Left lung (tissue), 10 donors: Measurements from ENCODE around the gene OPRL1. TPM values are rescaled to one million over a fixed set of nuclear protein-coding genes. Genes with fewer than 3 reads are reported as not detected.

Experiments used
- ATAC-seq: fragments of 200-7000 bp; cut with Tn5 transposase; one replicate; pipeline ENCODE4 v1.9.1; 2020; ENCODE audit warnings: moderate library complexity
- DNase-seq, 4 donors: peaks; one replicate each; pipeline ENCODE4 v3.0.0-alpha.2; 2013 to 2020
- H3K27ac ChIP-seq, 2 donors: fragments of 200-600 bp; sonication (generic) in 1 of 2; one replicate each; pipeline versions ENCODE4 v1.5.0 to v1.8.0; 2020 to 2021
- H3K27me3 ChIP-seq, 2 donors: fragments of 200-600 bp; sonication (generic) in 1 of 2; one replicate each; pipeline versions ENCODE4 v1.5.0 to v1.8.0; 2020 to 2021
- H3K36me3 ChIP-seq, 2 donors: fragments of 200-600 bp; sonication (generic) in 1 of 2; one replicate each; pipeline versions ENCODE4 v1.5.0 to v1.8.0; 2020 to 2021
- H3K4me1 ChIP-seq, 2 donors: fragments of 200-600 bp; one replicate each; pipeline ENCODE4 v1.8.0; 2021
- H3K4me3 ChIP-seq, 2 donors: fragments of 200-600 bp; sonication (generic) in 1 of 2; one replicate each; pipeline versions ENCODE4 v1.5.0 to v1.8.0; 2020 to 2021; ENCODE audit warnings: mild to moderate bottlenecking in 1 of 2
- H3K9me3 ChIP-seq, 2 donors: fragments of 200-600 bp; sonication (generic) in 1 of 2; one replicate each; pipeline versions ENCODE4 v1.5.0 to v1.8.0; 2020 to 2021
- CTCF ChIP-seq, 2 donors: fragments of 200-600 bp; sonication (generic) in 1 of 2; IDR thresholded peaks; one replicate each; pipeline versions ENCODE4 v1.5.0 to v1.8.0; 2021; ENCODE audit warnings: antibody characterized with exemption in 2 of 2
- intact Hi-C, 2 donors: fragments of 100-400 bp; cut with DNase I; formaldehyde crosslinking; loops; one replicate each; pipeline versions ENCODE4 v1.11.2 to v1.14.2; 2022
- polyA plus RNA-seq, 6 donors: library from polyadenylated mRNA; unstranded; fragments of 120-200 nt; gene quantifications; one replicate each; pipeline ENCODE4 v1.2.1, GENCODE V29; 2013; ENCODE audit not compliant: insufficient read length in 6 of 6
- total RNA-seq, 2 donors: library from RNA; stranded (reverse); fragmentation: NEBNext Ultra II Directional; extraction: Animal tissue kit (Norgen Biotek cat#: 25700); gene quantifications; one replicate each; pipeline ENCODE4 v1.2.1, GENCODE V29; 2021
- donor health status: DM: no; HTN: yes; CAD: no.
- donor health status: DM: no; HTN: no; CAD: no.

The OPRL1 gene
- total and polyA plus RNA-seq, 8 donors, result 1.8 to 2.5 (median 2.2) TPM

DNA sequence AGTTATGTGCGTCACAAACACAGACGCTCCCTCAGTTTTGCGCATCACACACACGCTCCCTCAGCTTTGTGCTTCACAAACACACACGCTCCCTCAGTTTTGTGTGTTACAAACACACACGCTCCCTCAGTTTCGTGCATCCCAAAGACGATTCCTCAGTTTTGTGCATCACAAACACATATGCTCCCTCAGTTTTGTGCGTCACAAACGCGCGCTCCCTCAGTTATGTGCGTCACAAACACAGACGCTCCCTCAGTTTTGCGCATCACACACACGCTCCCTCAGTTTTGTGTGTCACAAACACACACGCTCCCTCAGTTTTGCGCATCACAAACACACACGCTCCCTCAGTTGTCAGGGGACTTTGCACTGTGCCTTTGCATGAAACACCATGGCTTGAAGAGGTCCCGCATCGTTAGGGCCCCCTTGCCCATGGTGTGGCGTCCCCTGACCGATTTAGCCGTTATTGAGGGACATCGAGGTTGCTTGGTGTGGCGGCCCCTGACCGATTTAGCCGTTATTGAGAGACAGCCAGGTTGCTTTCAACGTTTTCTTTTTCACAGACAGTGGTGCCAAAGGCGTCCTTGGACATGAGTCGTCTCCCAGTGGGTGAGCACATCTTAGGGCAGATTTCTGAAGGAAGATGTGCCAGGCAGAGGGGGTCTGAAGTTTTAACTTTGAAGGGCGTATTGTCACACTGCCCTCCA is 56.3 kb downstream of the OPRL1 start:
- DNase-seq, result peak in 2 of 4 donors; percentile 12 to 18
- H3K4me3 ChIP-seq, result no peak overlapping the region

DNA sequence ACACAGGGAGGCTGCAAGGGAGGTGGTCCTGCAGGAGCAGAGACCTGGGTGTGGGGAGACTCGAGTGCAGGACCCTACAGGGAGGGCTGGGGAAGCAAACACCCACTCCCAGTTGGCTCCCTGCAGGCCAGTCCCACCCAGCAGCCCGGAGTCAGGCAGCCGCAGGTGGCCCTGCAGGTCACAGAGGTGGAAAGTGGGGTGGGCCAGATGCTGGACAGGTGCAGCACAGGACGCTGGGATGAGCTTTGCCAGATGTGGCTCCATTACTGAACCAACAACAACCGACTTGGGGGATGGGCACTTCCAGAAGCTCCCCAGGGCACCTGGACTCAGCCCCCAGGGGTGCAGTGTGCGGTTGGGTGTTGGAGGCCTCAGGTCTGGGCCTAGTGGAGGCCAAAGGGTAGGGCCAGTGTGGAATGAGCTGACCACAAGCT is 57.7 kb downstream of the OPRL1 start:
- Histone ChIP-seq H3K36me3 (no peaks in the 10 kb centered on the region), H3K4me1 (no peaks in the 10 kb centered on the region), H3K4me3 (no peak overlapping the region), H3K27ac (no peak overlapping the region), H3K27me3 (peaks cover 0 to 46% of the 10 kb centered on the region in 2 donors), H3K9me3 (no peaks in the 10 kb centered on the region)
- intact Hi-C loops, result no loop called here
- peak in 2 of 4 donors; percentile 17 to 50 for DNase-seq
- ATAC-seq, result no peak
- TF ChIP-seq CTCF (IDR thresholded peaks at IDR 0.05), result no peak

More for the DNA sequence above, 56.3 kb downstream of the OPRL1 start:
- Histone ChIP-seq H3K36me3 (no peaks in the 10 kb centered on the region), H3K27me3 (peaks cover 0 to 32% of the 10 kb centered on the region in 2 donors), H3K4me1 (no peaks in the 10 kb centered on the region), H3K9me3 (no peaks in the 10 kb centered on the region), H3K27ac (no peak overlapping the region)
- no peak for TF ChIP-seq CTCF (IDR thresholded peaks at IDR 0.05)
- intact Hi-C loops, result no loop called here
- no peak for ATAC-seq

GRCh38 chr20:64138276-64138815 is 58.5 kb downstream of the OPRL1 start:
- TF ChIP-seq CTCF (IDR thresholded peaks at IDR 0.05), result no peak
- intact Hi-C loops, result no loop called here
- DNase-seq, result peak in 1 of 4 donors; percentile 18

GRCh38 chr20:64139199-64140060 is 59.5 kb downstream of the OPRL1 start:
- peaks cover 0 to under 1% of the 10 kb centered on the region in 2 donors for H3K9me3 ChIP-seq
- H3K4me3 ChIP-seq, result no peak overlapping the region
- H3K27ac ChIP-seq, result no peak overlapping the region
- intact Hi-C loops, result no loop called here
- TF ChIP-seq CTCF (IDR thresholded peaks at IDR 0.05), result no peak
- DNase-seq (peak in 2 of 4 donors; percentile 21 to 53), ATAC-seq (no peak)
- H3K36me3 ChIP-seq, result no peaks in the 10 kb centered on the region
- peaks cover 0 to 41% of the 10 kb centered on the region in 2 donors for H3K27me3 ChIP-seq
- no peaks in the 10 kb centered on the region for H3K4me1 ChIP-seq

More at GRCh38 chr20:64138276-64138815, 58.5 kb downstream of the OPRL1 start:
- H3K27ac ChIP-seq, result no peak overlapping the region
- peaks cover 0 to 47% of the 10 kb centered on the region in 2 donors for H3K27me3 ChIP-seq
- H3K4me1 ChIP-seq, result no peaks in the 10 kb centered on the region
- no peak for ATAC-seq
- no peaks in the 10 kb centered on the region for H3K9me3 ChIP-seq
- H3K36me3 ChIP-seq, result no peaks in the 10 kb centered on the region
- H3K4me3 ChIP-seq, result no peak overlapping the region
